Muscle layer of duodenum (tissue), 2 donors: Measurements from ENCODE around the gene TMPRSS7.

Source experiments
- H3K27ac ChIP-seq: one replicate; pipeline ENCODE4 v1.7.0; 2013; ENCODE audit warnings: mild to moderate bottlenecking, low read length
- H3K27me3 ChIP-seq: one replicate; pipeline ENCODE4 v1.7.0; 2013; ENCODE audit warnings: low read depth, mild to moderate bottlenecking, control low read depth, low read length
- H3K36me3 ChIP-seq, 2 donors: one replicate each; pipeline ENCODE4 v1.7.0; 2013; ENCODE audit warnings: low read length in 2 of 2, control low read depth in 1 of 2, mild to moderate bottlenecking in 1 of 2; ENCODE audit not compliant: insufficient read depth in 2 of 2, control insufficient read depth in 1 of 2
- H3K4me1 ChIP-seq, 2 donors: one replicate each; pipeline ENCODE4 v1.7.0; 2013; ENCODE audit warnings: low read length in 2 of 2, mild to moderate bottlenecking in 2 of 2, control low read depth in 1 of 2, moderate library complexity in 1 of 2; ENCODE audit not compliant: insufficient read depth in 2 of 2, control insufficient read depth in 1 of 2
- H3K4me3 ChIP-seq, 2 donors: one replicate each; pipeline ENCODE4 v1.7.0; 2013; ENCODE audit warnings: low read length in 2 of 2, low read depth in 1 of 2, mild to moderate bottlenecking in 1 of 2
- H3K9me3 ChIP-seq, 2 donors: one replicate each; pipeline ENCODE4 v1.7.0; 2013; ENCODE audit warnings: low read length in 2 of 2, control low read depth in 1 of 2, mild to moderate bottlenecking in 1 of 2; ENCODE audit not compliant: control insufficient read depth in 1 of 2
- donor health status: healthy.

TMPRSS7 gene

GRCh38 chr3:112124907-112125607, 90.5 kb downstream of the TMPRSS7 start:
- no peak overlapping the region for H3K27ac ChIP-seq

GRCh38 chr3:112126511-112126911, 92.0 kb downstream of the TMPRSS7 start:
- Histone ChIP-seq H3K27me3 (no peaks in the 10 kb centered on the region), H3K4me1 (peaks cover 9 to 16% of the 10 kb centered on the region in 2 donors), H3K36me3 (no peaks in the 10 kb centered on the region), H3K27ac (no peak overlapping the region), H3K4me3 (no peak overlapping the region), H3K9me3 (no peaks in the 10 kb centered on the region)

More at GRCh38 chr3:112124907-112125607, 90.5 kb downstream of the TMPRSS7 start:
- Histone ChIP-seq H3K27me3 (no peaks in the 10 kb centered on the region), H3K9me3 (no peaks in the 10 kb centered on the region), H3K4me1 (peaks cover 9 to 16% of the 10 kb centered on the region in 2 donors), H3K36me3 (no peaks in the 10 kb centered on the region), H3K4me3 (no peak overlapping the region)

GRCh38 chr3:112127522-112128494, 93.3 kb downstream of the TMPRSS7 start:
- no peak overlapping the region for H3K4me3 ChIP-seq

GRCh38 chr3:112128843-112129727, 94.5 kb downstream of the TMPRSS7 start:
- peaks cover 9 to 16% of the 10 kb centered on the region in 2 donors for H3K4me1 ChIP-seq
- no peaks in the 10 kb centered on the region for H3K9me3 ChIP-seq
- H3K27me3 ChIP-seq, result no peaks in the 10 kb centered on the region

More at GRCh38 chr3:112127522-112128494, 93.3 kb downstream of the TMPRSS7 start:
- no peaks in the 10 kb centered on the region for H3K9me3 ChIP-seq
- no peaks in the 10 kb centered on the region for H3K27me3 ChIP-seq
- H3K36me3 ChIP-seq, result no peaks in the 10 kb centered on the region
- H3K4me1 ChIP-seq, result peaks cover 9 to 16% of the 10 kb centered on the region in 2 donors
- H3K27ac ChIP-seq, result no peak overlapping the region

GRCh38 chr3:112129925-112130637, 95.5 kb downstream of the TMPRSS7 start:
- Histone ChIP-seq H3K36me3 (no peaks in the 10 kb centered on the region), H3K4me1 (peaks cover 9 to 16% of the 10 kb centered on the region in 2 donors), H3K4me3 (no peak overlapping the region), H3K27me3 (no peaks in the 10 kb centered on the region), H3K27ac (no peak overlapping the region), H3K9me3 (no peaks in the 10 kb centered on the region)

More at GRCh38 chr3:112128843-112129727, 94.5 kb downstream of the TMPRSS7 start:
- H3K36me3 ChIP-seq, result no peaks in the 10 kb centered on the region
- no peak overlapping the region for H3K4me3 ChIP-seq
- H3K27ac ChIP-seq, result no peak overlapping the region

GRCh38 chr3:112130638-112130993, 96.1 kb downstream of the TMPRSS7 start:
- H3K27ac ChIP-seq, result no peak overlapping the region
- H3K4me1 ChIP-seq, result peaks cover 9 to 16% of the 10 kb centered on the region in 2 donors
- no peak overlapping the region for H3K4me3 ChIP-seq

More at GRCh38 chr3:112130638-112130993, 96.1 kb downstream of the TMPRSS7 start:
- no peaks in the 10 kb centered on the region for H3K27me3 ChIP-seq
- no peaks in the 10 kb centered on the region for H3K9me3 ChIP-seq
- no peaks in the 10 kb centered on the region for H3K36me3 ChIP-seq
